Neutrophil (primary cell): ENCODE measurements around the gene CYP39A1.

Experiments
- H3K27ac ChIP-seq: fragments of 200-600 bp; sonication (generic); 2 replicates; pipeline ENCODE4 v1.5.1; 2016; ENCODE audit warnings: mild to moderate bottlenecking, moderate library complexity
- H3K27me3 ChIP-seq: fragments of 200-600 bp; sonication (generic); 2 replicates; pipeline ENCODE4 v1.6.0; 2016; ENCODE audit warnings: mild to moderate bottlenecking
- H3K36me3 ChIP-seq: fragments of 200-600 bp; sonication (generic); 2 replicates; pipeline ENCODE4 v1.5.1; 2017
- H3K4me1 ChIP-seq, 2 experiments: fragments of 200-600 bp in 1 of 2; sonication (generic) in 1 of 2; 1 replicate in 1 of 2; 2 replicates in 1 of 2; pipeline versions ENCODE4 v1.5.1 to v1.6.1; 2013 to 2016; ENCODE audit warnings: low read depth in 1 of 2, low read length in 1 of 2, mild to moderate bottlenecking in 1 of 2, moderate library complexity in 1 of 2; ENCODE audit not compliant: control insufficient read depth in 1 of 2, insufficient read depth in 1 of 2
- H3K4me3 ChIP-seq, 2 experiments: fragments of 200-600 bp in 1 of 2; sonication (generic) in 1 of 2; 1 replicate in 1 of 2; 2 replicates in 1 of 2; pipeline ENCODE4 v1.5.1; 2013 to 2016; ENCODE audit warnings: low read depth in 1 of 2, low read length in 1 of 2, mild to moderate bottlenecking in 1 of 2, moderate library complexity in 1 of 2
- H3K9me3 ChIP-seq: fragments of 200-600 bp; sonication (generic); 2 replicates; pipeline ENCODE4 v1.5.1; 2016
- TF ChIP-seq, protein P1 (sequence below): fragments of 200-600 bp; sonication (generic); IDR thresholded peaks from 2 replicates; pipeline ENCODE4 v1.5.1; 2016; ENCODE audit warnings: antibody characterized with exemption

CYP39A1 gene

DNA sequence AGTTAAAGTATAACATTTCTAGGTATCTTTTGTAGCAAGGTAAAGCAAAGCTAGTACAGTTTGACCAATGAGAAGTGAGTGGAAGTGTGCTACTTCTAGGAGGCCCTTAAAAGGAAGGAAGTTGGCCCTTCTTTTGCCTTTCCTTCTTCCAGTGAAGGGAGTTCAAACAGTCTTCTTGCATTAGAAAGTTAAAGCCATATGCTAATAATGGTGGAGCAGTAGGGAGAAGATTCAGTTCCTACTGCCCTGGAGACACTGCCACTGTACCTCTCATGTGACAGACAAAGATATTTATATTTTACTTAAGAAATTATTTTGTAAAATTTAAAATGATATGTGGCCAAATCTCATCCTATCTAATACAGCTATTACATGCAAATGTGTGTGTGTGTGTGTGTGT lies 135.4 kb downstream of the CYP39A1 start:
- Histone ChIP-seq H3K36me3 (no peaks in the 10 kb centered on the region), H3K27me3 (no peaks in the 10 kb centered on the region)

DNA sequence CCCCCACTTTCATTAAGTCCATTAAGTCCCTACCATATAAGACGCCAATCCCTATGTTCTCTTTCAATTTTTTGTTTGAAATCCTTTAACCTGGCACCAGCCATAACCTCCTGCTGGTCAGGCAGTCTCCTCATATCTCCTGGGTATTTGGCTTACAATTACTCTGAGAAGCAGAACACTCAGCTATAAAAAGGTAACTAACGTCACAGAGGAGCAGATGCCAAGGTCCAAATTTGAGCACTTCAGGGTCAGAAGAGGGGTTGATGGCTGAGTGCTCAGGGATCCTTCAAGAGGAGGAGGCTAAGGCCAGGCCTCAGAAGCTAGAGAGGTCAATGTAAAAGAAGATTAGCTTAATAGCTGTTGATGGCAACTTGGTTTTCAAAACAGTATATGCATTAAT lies 139.1 kb downstream of the CYP39A1 start:
- Histone ChIP-seq H3K27ac (no peak overlapping the region), H3K4me1 (no peaks in the 10 kb centered on the region), H3K9me3 (no peaks in the 10 kb centered on the region), H3K4me3 (no peak overlapping the region), H3K27me3 (no peaks in the 10 kb centered on the region), H3K36me3 (no peaks in the 10 kb centered on the region)
- TF ChIP-seq, protein P1, sequence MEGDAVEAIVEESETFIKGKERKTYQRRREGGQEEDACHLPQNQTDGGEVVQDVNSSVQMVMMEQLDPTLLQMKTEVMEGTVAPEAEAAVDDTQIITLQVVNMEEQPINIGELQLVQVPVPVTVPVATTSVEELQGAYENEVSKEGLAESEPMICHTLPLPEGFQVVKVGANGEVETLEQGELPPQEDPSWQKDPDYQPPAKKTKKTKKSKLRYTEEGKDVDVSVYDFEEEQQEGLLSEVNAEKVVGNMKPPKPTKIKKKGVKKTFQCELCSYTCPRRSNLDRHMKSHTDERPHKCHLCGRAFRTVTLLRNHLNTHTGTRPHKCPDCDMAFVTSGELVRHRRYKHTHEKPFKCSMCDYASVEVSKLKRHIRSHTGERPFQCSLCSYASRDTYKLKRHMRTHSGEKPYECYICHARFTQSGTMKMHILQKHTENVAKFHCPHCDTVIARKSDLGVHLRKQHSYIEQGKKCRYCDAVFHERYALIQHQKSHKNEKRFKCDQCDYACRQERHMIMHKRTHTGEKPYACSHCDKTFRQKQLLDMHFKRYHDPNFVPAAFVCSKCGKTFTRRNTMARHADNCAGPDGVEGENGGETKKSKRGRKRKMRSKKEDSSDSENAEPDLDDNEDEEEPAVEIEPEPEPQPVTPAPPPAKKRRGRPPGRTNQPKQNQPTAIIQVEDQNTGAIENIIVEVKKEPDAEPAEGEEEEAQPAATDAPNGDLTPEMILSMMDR, result no peak

More for the DNA sequence above, 135.4 kb downstream of the CYP39A1 start:
- Histone ChIP-seq H3K9me3 (no peaks in the 10 kb centered on the region), H3K4me1 (no peaks in the 10 kb centered on the region), H3K4me3 (no peak overlapping the region), H3K27ac (no peak overlapping the region)
- TF ChIP-seq, protein P1, result no peak

GRCh38 chr6:46511320-46511719 lies 141.3 kb downstream of the CYP39A1 start:
- Histone ChIP-seq H3K4me3 (no peak overlapping the region), H3K9me3 (no peaks in the 10 kb centered on the region), H3K4me1 (no peaks in the 10 kb centered on the region), H3K27ac (no peak overlapping the region), H3K27me3 (no peaks in the 10 kb centered on the region), H3K36me3 (no peaks in the 10 kb centered on the region)
- TF ChIP-seq, protein P1, result no peak

- Histone ChIP-seq H3K4me3 (no peak overlapping the region), H3K27ac (no peak overlapping the region), H3K4me1 (no peaks in the 10 kb centered on the region), H3K27me3 (no peaks in the 10 kb centered on the region), H3K9me3 (no peaks in the 10 kb centered on the region), H3K36me3 (no peaks in the 10 kb centered on the region)
- TF ChIP-seq, protein P1, result no peak
Observed at GRCh38 chr6:46510651-46511050, 142.0 kb downstream of the CYP39A1 start.

DNA sequence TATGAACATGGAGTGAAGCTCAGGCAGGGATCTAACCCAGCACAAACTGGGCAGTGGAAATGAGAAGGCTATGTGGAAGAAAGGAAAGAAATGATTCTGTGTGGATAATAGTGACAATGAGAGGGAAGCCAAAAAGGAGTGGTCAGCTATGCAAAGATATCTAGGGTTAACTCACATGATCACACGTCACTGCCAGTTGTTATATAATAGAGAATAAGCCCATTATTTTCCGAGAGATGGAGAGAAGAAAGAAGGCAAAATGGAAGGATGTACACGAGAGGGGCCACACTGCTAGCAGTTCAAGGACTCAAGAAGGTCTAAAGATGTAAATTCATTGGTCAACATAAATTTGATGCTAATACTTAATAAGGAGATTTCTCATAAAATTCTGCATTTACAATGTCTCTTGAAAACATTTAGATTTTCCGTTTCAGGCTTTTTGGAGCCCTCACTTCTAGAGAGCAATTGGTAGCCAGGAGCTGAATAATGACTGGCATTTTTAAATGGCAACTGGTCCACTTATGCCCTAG lies 142.6 kb downstream of the CYP39A1 start:
- no peaks in the 10 kb centered on the region for H3K4me1 ChIP-seq
- H3K4me3 ChIP-seq, result no peak overlapping the region
- H3K9me3 ChIP-seq, result no peaks in the 10 kb centered on the region
- TF ChIP-seq, protein P1, result no peak
- no peaks in the 10 kb centered on the region for H3K36me3 ChIP-seq
- H3K27ac ChIP-seq, result no peak overlapping the region
- no peaks in the 10 kb centered on the region for H3K27me3 ChIP-seq

DNA sequence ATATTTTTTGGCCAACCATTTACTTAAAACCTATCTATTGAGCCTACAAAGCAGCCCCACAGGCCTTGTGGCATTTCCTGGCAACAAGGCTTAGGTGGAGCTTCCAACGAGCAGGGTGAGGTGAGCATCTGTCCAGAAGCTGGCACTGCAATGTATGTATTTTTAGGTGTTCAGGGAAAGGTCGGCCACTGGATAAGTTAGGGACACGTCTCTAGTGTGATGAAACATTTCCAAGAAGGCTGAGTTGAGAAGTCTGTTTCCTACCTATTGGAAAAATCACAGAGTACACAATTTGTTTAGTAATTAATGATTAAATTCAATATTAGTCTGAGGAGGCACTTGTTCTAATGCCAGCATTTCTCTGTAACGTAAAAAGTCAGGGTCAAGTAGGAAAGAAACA lies 143.6 kb downstream of the CYP39A1 start:
- no peak overlapping the region for H3K27ac ChIP-seq
- no peaks in the 10 kb centered on the region for H3K27me3 ChIP-seq
- no peaks in the 10 kb centered on the region for H3K4me1 ChIP-seq
- TF ChIP-seq, protein P1, result no peak
- no peaks in the 10 kb centered on the region for H3K36me3 ChIP-seq
- no peaks in the 10 kb centered on the region for H3K9me3 ChIP-seq
- no peak overlapping the region for H3K4me3 ChIP-seq
